Stimulated activated naive B cell treated with anti-CD40 and anti-IgM and Interleukin-4, amounts not matched to agents 10 μg/mL and 1 μg/mL and 100 μg/mL, for 72 hours (primary cell): ENCODE data around the gene KRT79.
"Not testable (repeated sequence)": the region's sequence is repeated elsewhere in the genome, so short reads cannot be mapped to it uniquely, and the experiment has no call there.

Experiments
- ATAC-seq, 2 donors: fragments of 150-1000 bp; cut with Tn5 transposase; replicated peaks; 2 replicates each; pipeline ENCODE4 v1.10.0; 2021; ENCODE audit warnings: moderate library complexity in 1 of 2
- DNase-seq: peaks from one replicate; pipeline ENCODE4 v3.0.0; 2021
- H3K27ac Mint-ChIP-seq: one replicate; pipeline ENCODE4 v1.8.0; 2022; ENCODE audit warnings: mild to moderate bottlenecking, mixed read lengths
- H3K27me3 Mint-ChIP-seq, 2 donors: one replicate each; pipeline ENCODE4 v1.8.0; 2022; ENCODE audit warnings: mixed read lengths in 2 of 2
- H3K36me3 Mint-ChIP-seq, 2 donors: one replicate each; pipeline ENCODE4 v1.8.0; 2022; ENCODE audit warnings: mixed read lengths in 2 of 2, mild to moderate bottlenecking in 1 of 2
- H3K4me1 Mint-ChIP-seq, 2 donors: one replicate each; pipeline ENCODE4 v1.8.0; 2022; ENCODE audit warnings: mixed read lengths in 2 of 2, mild to moderate bottlenecking in 1 of 2
- H3K4me3 Mint-ChIP-seq, 2 donors: one replicate each; pipeline ENCODE4 v1.8.0; 2022; ENCODE audit warnings: mild to moderate bottlenecking in 2 of 2, mixed read lengths in 2 of 2, moderate library complexity in 1 of 2
- H3K9me3 Mint-ChIP-seq, 2 donors: one replicate each; pipeline ENCODE4 v1.8.0; 2022; ENCODE audit warnings: mixed read lengths in 2 of 2, mild to moderate bottlenecking in 1 of 2

KRT79 gene

GRCh38 chr12:52805000-52805399 is 29.1 kb downstream of the KRT79 start:
- Mint-ChIP-seq H3K4me3 (no peak overlapping the region), H3K27ac (no peak overlapping the region), H3K36me3 (no peaks in the 10 kb centered on the region), H3K9me3 (no peaks in the 10 kb centered on the region), H3K27me3 (peaks cover 15 to 39% of the 10 kb centered on the region in 2 donors), H3K4me1 (no peaks in the 10 kb centered on the region)
- DNase-seq (no peak), ATAC-seq (no peak)

GRCh38 chr12:52802442-52802841 is 31.7 kb downstream of the KRT79 start:
- Mint-ChIP-seq H3K36me3 (no peaks in the 10 kb centered on the region), H3K27me3 (peaks cover 12 to 32% of the 10 kb centered on the region in 2 donors), H3K4me3 (no peak overlapping the region), H3K4me1 (no peaks in the 10 kb centered on the region), H3K27ac (no peak overlapping the region), H3K9me3 (no peaks in the 10 kb centered on the region)
- DNase-seq (no peak), ATAC-seq (no peak)

GRCh38 chr12:52801773-52802172 is 32.3 kb downstream of the KRT79 start:
- peaks cover 11 to 25% of the 10 kb centered on the region in 2 donors for H3K27me3 Mint-ChIP-seq

GRCh38 chr12:52800259-52800917 is 33.7 kb downstream of the KRT79 start:
- ATAC-seq (no peak), DNase-seq (no peak)
- Mint-ChIP-seq H3K4me1 (no peaks in the 10 kb centered on the region), H3K27me3 (peaks cover 7 to 17% of the 10 kb centered on the region in 2 donors), H3K4me3 (no peak overlapping the region), H3K36me3 (no peaks in the 10 kb centered on the region), H3K27ac (no peak overlapping the region), H3K9me3 (no peaks in the 10 kb centered on the region)

More at GRCh38 chr12:52801773-52802172, 32.3 kb downstream of the KRT79 start:
- Mint-ChIP-seq H3K4me3 (no peak overlapping the region), H3K9me3 (no peaks in the 10 kb centered on the region), H3K4me1 (no peaks in the 10 kb centered on the region), H3K27ac (no peak overlapping the region), H3K36me3 (no peaks in the 10 kb centered on the region)
- ATAC-seq (no peak), DNase-seq (no peak)

- DNase-seq (no peak), ATAC-seq (no peak)
- Mint-ChIP-seq H3K36me3 (no peaks in the 10 kb centered on the region), H3K4me3 (no peak overlapping the region), H3K27me3 (peaks cover 7 to 18% of the 10 kb centered on the region in 2 donors), H3K4me1 (peaks cover 0 to 2% of the 10 kb centered on the region in 2 donors), H3K9me3 (no peaks in the 10 kb centered on the region), H3K27ac (no peak overlapping the region)
Observed at GRCh38 chr12:52799505-52800211, 34.5 kb downstream of the KRT79 start.

- ATAC-seq, result no peak
Observed at GRCh38 chr12:52798671-52799504, 35.2 kb downstream of the KRT79 start.

GRCh38 chr12:52798003-52798670 is 36.0 kb downstream of the KRT79 start:
- Mint-ChIP-seq H3K4me3 (no peak overlapping the region), H3K36me3 (no peaks in the 10 kb centered on the region), H3K4me1 (peaks cover 0 to 4% of the 10 kb centered on the region in 2 donors), H3K9me3 (no peaks in the 10 kb centered on the region), H3K27ac (no peak overlapping the region), H3K27me3 (peaks cover 7 to 24% of the 10 kb centered on the region in 2 donors)
- DNase-seq, result no peak
- no peak for ATAC-seq

More at GRCh38 chr12:52798671-52799504, 35.2 kb downstream of the KRT79 start:
- no peaks in the 10 kb centered on the region for H3K9me3 Mint-ChIP-seq
- H3K27me3 Mint-ChIP-seq, result peaks cover 7 to 18% of the 10 kb centered on the region in 2 donors
- H3K27ac Mint-ChIP-seq, result no peak overlapping the region
- no peaks in the 10 kb centered on the region for H3K36me3 Mint-ChIP-seq
- peaks cover 0 to 4% of the 10 kb centered on the region in 2 donors for H3K4me1 Mint-ChIP-seq
- no peak overlapping the region for H3K4me3 Mint-ChIP-seq
- DNase-seq, result no peak

- ATAC-seq (no peak), DNase-seq (no peak)
- Mint-ChIP-seq H3K4me3 (no peak overlapping the region), H3K27ac (no peak overlapping the region), H3K9me3 (no peaks in the 10 kb centered on the region), H3K36me3 (no peaks in the 10 kb centered on the region), H3K4me1 (peaks cover 0 to 6% of the 10 kb centered on the region in 2 donors), H3K27me3 (peaks cover 10 to 28% of the 10 kb centered on the region in 2 donors)
Observed at GRCh38 chr12:52797529-52797894, 36.6 kb downstream of the KRT79 start.

- no peak overlapping the region for H3K27ac Mint-ChIP-seq
- H3K36me3 Mint-ChIP-seq, result no peaks in the 10 kb centered on the region
- H3K9me3 Mint-ChIP-seq, result no peaks in the 10 kb centered on the region
- ATAC-seq, result no peak
- no peak for DNase-seq
- H3K4me1 Mint-ChIP-seq, result peaks cover 0 to 6% of the 10 kb centered on the region in 2 donors
- no peak overlapping the region for H3K4me3 Mint-ChIP-seq
- H3K27me3 Mint-ChIP-seq, result peaks cover 12 to 31% of the 10 kb centered on the region in 2 donors
Observed at GRCh38 chr12:52796839-52797528, 37.1 kb downstream of the KRT79 start.

GRCh38 chr12:52796429-52796794 is 37.7 kb downstream of the KRT79 start:
- Mint-ChIP-seq H3K27me3 (peaks cover 17 to 36% of the 10 kb centered on the region in 2 donors), H3K36me3 (no peaks in the 10 kb centered on the region), H3K4me3 (no peak overlapping the region), H3K27ac (no peak overlapping the region), H3K9me3 (no peaks in the 10 kb centered on the region), H3K4me1 (peaks cover 5 to 7% of the 10 kb centered on the region in 2 donors)
- DNase-seq, result no peak
- no peak for ATAC-seq

GRCh38 chr12:52795694-52796428 is 38.2 kb downstream of the KRT79 start, which contains the start of gene KRT3:
KRT3 (minus strand) TSS chr12:52796117; CDS start chr12:52796042, 75 bp downstream.
- Mint-ChIP-seq H3K4me3 (no peak within 1 kb of the TSS), H3K27me3 (peaks cover 19 to 37% of the 10 kb centered on the region in 2 donors), H3K9me3 (no peaks in the 10 kb centered on the region), H3K27ac (no peak within 1 kb of the TSS), H3K36me3 (no peaks in the 10 kb centered on the region), H3K4me1 (peaks cover 5 to 7% of the 10 kb centered on the region in 2 donors)
- DNase-seq (no peak), ATAC-seq (no peak)

GRCh38 chr12:52795332-52795674 is 38.8 kb downstream of the KRT79 start:
- not testable (repeated sequence) for H3K4me1 Mint-ChIP-seq, DNase-seq, H3K27ac Mint-ChIP-seq, H3K4me3 Mint-ChIP-seq, H3K36me3 Mint-ChIP-seq, H3K9me3 Mint-ChIP-seq, ATAC-seq
- peaks cover 24 to 42% of the 10 kb centered on the region in 2 donors for H3K27me3 Mint-ChIP-seq
